Measurements from ENCODE around the gene RAP1A. TPM values are rescaled to one million over a fixed set of nuclear protein-coding genes. Genes with fewer than 3 reads are reported as not detected.

The RAP1A gene
- total RNA-seq, 1 donor from 2014 or later = 41.7 TPM

DNA sequence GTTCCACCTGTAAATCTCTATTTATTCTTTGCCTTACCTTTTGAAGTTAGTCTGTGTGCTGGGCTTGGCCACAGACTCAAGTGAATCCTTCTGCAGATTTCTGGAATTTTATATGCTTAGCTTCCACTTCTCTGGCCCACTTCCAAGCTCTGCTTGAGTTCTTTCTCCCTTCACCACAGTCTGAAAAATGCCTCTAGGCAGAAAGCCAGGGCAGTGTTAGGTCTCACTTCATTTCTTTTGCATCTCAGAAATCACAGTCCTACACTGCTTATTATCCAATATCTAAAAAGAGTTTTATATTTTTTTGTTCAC, 70.7 kb downstream of the RAP1A start:
- Mint-ChIP-seq H3K9me3 (ENCODE audit: unreplicated experiment) (no peaks in the 10 kb centered on the region), H3K27me3 (ENCODE audit: unreplicated experiment) (no peaks in the 10 kb centered on the region), H3K36me3 (ENCODE audit: low read depth, unreplicated experiment) (no peaks in the 10 kb centered on the region), H3K27ac (ENCODE audit: unreplicated experiment) (peak overlapping the region; percentile 6), H3K4me1 (ENCODE audit: unreplicated experiment) (no peaks in the 10 kb centered on the region), H3K4me3 (ENCODE audit: unreplicated experiment) (no peak overlapping the region)
- no peak for TF ChIP-seq CTCF (IDR thresholded peaks at IDR 0.05; ENCODE audit: unreplicated experiment)
- DNase-seq (ENCODE audit: low spot score) = no peak

DNA sequence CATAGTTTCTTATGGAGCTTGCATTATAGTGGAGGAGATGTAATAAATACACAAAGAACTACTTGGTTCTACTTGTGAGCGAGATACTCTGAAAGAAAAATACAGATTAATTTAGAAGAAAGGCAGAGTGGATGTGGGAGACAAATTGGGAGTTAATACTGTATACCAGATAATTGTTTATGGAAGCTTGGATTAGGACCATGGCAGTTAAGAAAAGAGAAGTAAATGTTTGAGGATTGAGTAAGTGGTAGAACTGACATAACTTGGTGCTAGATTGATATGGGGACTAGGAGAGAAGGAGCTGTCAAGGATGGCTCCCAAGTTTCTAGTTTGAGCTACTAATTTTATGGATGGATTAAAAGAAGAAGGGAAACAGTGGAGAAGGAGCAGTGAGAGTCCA, 72.3 kb downstream of the RAP1A start:
- Mint-ChIP-seq H3K4me1 (ENCODE audit: unreplicated experiment) (no peaks in the 10 kb centered on the region), H3K36me3 (ENCODE audit: low read depth, unreplicated experiment) (no peaks in the 10 kb centered on the region), H3K4me3 (ENCODE audit: unreplicated experiment) (no peak overlapping the region), H3K27ac (ENCODE audit: unreplicated experiment) (no peak overlapping the region), H3K9me3 (ENCODE audit: unreplicated experiment) (no peaks in the 10 kb centered on the region), H3K27me3 (ENCODE audit: unreplicated experiment) (no peaks in the 10 kb centered on the region)
- DNase-seq (ENCODE audit: low spot score) = no peak
- TF ChIP-seq CTCF (IDR thresholded peaks at IDR 0.05; ENCODE audit: unreplicated experiment) = no peak

GRCh38 chr1:111695801-111696200, 76.2 kb downstream of the RAP1A start:
- DNase-seq (ENCODE audit: low spot score) = no peak
- no peak for TF ChIP-seq CTCF (IDR thresholded peaks at IDR 0.05; ENCODE audit: unreplicated experiment)
- Mint-ChIP-seq H3K36me3 (ENCODE audit: low read depth, unreplicated experiment) (peaks cover 8% of the 10 kb centered on the region), H3K4me3 (ENCODE audit: unreplicated experiment) (no peak overlapping the region), H3K27ac (ENCODE audit: unreplicated experiment) (no peak overlapping the region), H3K9me3 (ENCODE audit: unreplicated experiment) (no peaks in the 10 kb centered on the region), H3K4me1 (ENCODE audit: unreplicated experiment) (no peaks in the 10 kb centered on the region), H3K27me3 (ENCODE audit: unreplicated experiment) (peaks cover 1% of the 10 kb centered on the region)

- H3K4me1 Mint-ChIP-seq (ENCODE audit: unreplicated experiment) = no peaks in the 10 kb centered on the region
- H3K4me3 Mint-ChIP-seq (ENCODE audit: unreplicated experiment) = no peak overlapping the region
Measured at GRCh38 chr1:111696330-111696729, 76.7 kb downstream of the RAP1A start.

DNA sequence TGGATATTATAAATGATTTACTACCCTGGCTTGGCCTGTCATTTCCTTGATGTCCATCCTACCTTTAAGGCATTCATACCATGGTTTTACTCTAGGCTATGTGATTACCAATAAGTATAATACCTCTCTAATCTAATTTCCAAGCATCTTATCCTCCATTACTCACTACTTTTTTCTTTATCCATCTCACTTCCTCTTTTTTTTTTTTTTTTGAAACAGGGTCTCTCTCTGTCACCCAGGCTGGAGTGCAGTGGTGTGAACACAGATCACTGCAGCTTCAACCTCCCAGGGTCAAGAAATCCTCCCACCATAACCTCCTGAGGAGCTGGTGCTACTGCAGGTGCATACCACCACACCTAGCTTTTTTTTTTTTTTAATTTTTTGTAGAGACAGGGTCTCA, 79.7 kb downstream of the RAP1A start:
- peaks cover 10% of the 10 kb centered on the region for H3K36me3 Mint-ChIP-seq (ENCODE audit: low read depth, unreplicated experiment)
- H3K9me3 Mint-ChIP-seq (ENCODE audit: unreplicated experiment) = no peaks in the 10 kb centered on the region
- no peaks in the 10 kb centered on the region for H3K4me1 Mint-ChIP-seq (ENCODE audit: unreplicated experiment)
- no peak overlapping the region for H3K27ac Mint-ChIP-seq (ENCODE audit: unreplicated experiment)
- TF ChIP-seq CTCF (IDR thresholded peaks at IDR 0.05; ENCODE audit: unreplicated experiment) = no peak
- no peak for DNase-seq (ENCODE audit: low spot score)
- H3K4me3 Mint-ChIP-seq (ENCODE audit: unreplicated experiment) = no peak overlapping the region
- H3K27me3 Mint-ChIP-seq (ENCODE audit: unreplicated experiment) = peaks cover 1% of the 10 kb centered on the region

More at GRCh38 chr1:111696330-111696729, 76.7 kb downstream of the RAP1A start:
- H3K27me3 Mint-ChIP-seq (ENCODE audit: unreplicated experiment) = peaks cover 1% of the 10 kb centered on the region
- H3K36me3 Mint-ChIP-seq (ENCODE audit: low read depth, unreplicated experiment) = peaks cover 10% of the 10 kb centered on the region
- DNase-seq (ENCODE audit: low spot score) = no peak
- H3K9me3 Mint-ChIP-seq (ENCODE audit: unreplicated experiment) = no peaks in the 10 kb centered on the region
- H3K27ac Mint-ChIP-seq (ENCODE audit: unreplicated experiment) = no peak overlapping the region
- no peak for TF ChIP-seq CTCF (IDR thresholded peaks at IDR 0.05; ENCODE audit: unreplicated experiment)

Measured in endothelial cell (in vitro differentiated cells).